HG02588 (cell line): ENCODE results near the gene ATP5ME.
"Not testable (repeated sequence)": the region's sequence is repeated elsewhere in the genome, so short reads cannot be mapped to it uniquely, and the experiment has no call there.

ENCODE experiments used
- ATAC-seq: cut with Tn5 transposase; IDR thresholded peaks from one replicate; pipeline ENCODE4 v1.9.1; 2021; ENCODE audit warnings: mild to moderate bottlenecking, moderate library complexity; ENCODE audit not compliant: unreplicated experiment

ATP5ME gene

DNA sequence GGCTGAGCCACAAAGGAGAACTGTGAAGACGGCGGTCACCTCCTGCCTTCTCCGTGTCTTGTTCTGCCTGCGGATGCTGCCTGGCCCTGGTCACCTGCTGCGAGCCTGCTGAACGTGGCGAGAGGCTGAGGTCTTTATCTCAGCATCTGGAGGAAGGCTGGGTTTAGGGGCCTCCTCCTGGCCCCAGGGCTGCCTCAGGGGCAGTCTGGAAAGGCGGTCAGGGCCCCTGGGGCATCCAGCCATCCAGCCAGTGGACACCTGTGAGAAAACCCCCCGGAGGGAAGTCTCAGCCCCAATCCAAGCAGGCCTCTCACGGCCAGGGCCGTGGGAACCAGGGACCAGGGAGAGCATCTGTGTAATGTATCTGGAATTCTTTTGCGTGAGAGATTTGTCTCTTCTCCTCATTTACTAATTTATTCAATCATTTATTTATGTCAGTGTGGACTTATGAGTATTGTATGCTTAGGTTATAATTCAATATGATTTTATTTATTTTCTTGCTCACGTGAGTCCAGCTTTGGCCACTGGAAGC lies 37.4 kb downstream of the ATP5ME start:
- no peak for ATAC-seq

DNA sequence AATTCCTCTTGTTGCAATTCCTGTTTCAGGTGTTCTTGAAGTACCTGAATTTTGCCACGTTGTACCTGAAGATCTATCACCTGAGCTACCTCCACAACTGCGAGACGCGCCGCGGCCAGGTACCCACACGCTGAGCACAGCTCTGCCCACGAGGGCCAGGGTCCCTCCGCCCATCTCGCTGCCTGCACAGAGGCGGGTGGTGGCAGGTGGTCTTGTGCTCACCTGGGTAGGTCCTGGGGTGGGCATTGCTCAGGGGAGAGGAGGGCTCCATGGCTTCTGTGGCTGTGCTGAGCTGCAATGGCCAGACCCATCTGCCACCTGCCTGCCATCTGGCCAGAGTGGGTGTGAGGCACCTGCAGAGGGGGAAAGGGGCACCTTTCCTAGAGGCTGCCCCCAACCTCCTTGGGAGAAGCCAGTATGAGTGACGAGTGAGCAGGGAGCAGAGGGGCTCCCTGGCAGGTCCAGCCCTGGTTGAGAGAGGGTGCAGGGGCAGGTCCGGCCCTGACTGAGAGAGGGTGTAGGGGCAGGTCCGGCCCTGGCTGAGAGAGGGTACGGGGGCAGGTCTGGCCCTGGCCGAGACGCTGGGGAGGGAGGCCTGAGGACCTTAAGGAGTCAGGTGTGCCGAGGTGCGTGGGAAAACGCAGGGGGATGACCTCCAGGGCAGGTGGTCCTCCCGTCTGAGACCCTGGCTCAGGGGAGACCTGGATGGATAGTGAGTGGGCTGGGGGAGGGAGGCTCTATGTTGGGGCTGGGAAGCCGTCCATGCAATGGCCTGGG lies 38.0 kb downstream of the ATP5ME start:
- ATAC-seq = no peak

GRCh38 chr4:635066-635835 lies 38.8 kb downstream of the ATP5ME start:
- not testable (repeated sequence) for ATAC-seq

DNA sequence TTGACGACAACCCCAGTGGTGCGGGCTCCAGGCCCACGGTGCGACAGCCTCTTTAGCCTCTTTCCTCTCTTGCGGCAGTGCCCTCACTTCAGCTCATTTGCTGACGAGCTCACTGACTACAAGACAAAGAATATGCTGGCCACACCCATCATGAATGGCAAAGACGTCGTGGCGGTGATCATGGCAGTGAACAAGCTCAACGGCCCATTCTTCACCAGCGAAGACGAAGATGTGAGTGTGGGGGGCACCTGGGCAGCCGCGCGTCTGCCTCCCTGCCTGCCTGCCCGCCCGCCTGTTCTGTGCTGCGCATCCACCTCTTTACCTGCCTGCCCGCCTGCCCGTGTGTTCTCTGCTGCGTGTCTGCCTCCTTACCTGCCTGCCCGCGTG lies 39.5 kb downstream of the ATP5ME start:
- ATAC-seq = no peak

GRCh38 chr4:633976-634598 lies 40.0 kb downstream of the ATP5ME start:
- ATAC-seq = no peak

- no peak for ATAC-seq
These were observed 40.7 kb downstream of the ATP5ME start for GRCh38 chr4:633406-633805.

GRCh38 chr4:632926-633325 lies 41.1 kb downstream of the ATP5ME start:
- no peak for ATAC-seq

DNA sequence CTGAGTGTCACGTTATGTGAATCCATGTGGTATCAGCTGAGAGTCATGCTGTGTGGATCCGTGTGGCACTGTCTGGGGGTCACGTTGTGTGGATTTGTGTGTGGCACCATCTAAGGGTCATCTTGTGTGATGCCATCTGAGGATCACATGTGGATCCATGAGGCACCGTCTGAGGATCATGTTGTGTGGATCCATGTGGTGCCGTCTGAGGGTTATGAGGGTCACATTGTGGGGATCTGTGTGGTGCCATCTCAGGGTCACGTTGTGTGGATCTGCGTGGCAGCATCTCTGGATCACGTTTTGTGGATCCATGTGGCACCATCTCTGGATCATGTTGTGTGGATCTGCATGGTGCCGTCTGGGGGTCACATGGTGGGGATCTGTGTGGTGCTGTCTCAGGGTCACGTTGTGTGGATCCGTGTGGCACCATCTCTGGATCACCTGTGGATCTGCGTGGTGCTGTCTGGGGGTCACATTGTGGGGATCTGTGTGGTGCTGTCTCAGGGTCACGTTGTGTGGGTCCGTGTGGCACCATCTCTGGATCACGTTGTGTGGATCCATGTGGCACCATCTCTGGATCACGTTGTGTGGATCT lies 41.8 kb downstream of the ATP5ME start:
- no peak for ATAC-seq

DNA sequence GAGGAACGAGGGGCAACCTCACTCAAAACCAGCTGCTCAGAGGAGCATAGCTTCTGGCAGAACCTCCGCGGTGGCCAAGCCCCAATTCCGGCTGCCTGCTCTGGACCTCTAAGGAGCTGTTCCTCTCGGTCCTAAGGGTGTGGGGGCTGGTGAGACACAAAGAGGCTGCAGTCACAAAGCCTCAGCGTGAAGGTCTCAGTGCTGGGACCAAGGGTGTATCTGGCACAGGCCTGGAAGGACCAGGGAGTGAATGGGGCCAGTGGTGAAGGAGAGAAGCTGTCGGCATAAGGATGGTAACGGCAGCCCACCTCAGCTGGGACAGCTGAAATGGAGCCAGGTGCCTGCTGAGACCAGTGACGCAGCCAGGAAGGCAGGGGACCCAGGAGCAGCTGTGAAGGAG lies 43.4 kb downstream of the ATP5ME start:
- no peak for ATAC-seq

DNA sequence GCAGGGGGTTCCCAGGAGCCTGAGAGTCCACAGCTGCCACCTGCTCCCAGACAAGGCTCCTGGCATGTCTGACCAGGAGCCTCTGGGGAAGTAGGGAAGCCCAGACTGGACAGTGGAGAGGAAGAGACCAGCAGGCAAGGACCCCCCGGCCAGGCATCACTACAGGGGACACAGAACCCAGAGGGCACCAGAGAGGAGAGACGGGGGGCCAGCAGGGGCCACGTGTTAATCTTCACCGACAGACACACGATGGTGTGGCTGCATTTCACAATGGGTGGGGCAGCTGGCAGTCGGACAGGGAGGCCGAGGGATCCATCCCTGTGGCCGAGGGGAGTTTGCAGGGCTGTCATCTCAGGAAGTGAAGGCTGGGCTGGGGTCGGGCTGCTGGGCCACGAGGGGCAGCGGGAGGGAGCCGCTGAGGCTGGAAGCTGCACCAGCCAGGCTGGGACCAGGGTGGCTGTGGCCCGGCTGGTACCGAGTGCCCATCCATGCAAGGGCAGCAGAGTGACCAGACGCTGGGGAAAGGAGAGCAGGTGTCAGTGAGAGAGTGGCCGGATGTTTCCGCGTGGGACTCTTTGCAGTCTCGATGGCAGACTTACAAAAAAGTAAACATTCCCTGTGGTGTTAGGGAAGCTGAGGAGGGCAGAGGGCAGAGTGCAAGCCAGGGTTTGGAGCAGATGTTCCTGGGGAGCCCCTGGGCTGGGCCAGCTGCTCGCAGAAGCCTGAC lies 44.0 kb downstream of the ATP5ME start:
- ATAC-seq = no peak

- ATAC-seq = no peak
These were observed 44.5 kb downstream of the ATP5ME start for GRCh38 chr4:629636-629914.

DNA sequence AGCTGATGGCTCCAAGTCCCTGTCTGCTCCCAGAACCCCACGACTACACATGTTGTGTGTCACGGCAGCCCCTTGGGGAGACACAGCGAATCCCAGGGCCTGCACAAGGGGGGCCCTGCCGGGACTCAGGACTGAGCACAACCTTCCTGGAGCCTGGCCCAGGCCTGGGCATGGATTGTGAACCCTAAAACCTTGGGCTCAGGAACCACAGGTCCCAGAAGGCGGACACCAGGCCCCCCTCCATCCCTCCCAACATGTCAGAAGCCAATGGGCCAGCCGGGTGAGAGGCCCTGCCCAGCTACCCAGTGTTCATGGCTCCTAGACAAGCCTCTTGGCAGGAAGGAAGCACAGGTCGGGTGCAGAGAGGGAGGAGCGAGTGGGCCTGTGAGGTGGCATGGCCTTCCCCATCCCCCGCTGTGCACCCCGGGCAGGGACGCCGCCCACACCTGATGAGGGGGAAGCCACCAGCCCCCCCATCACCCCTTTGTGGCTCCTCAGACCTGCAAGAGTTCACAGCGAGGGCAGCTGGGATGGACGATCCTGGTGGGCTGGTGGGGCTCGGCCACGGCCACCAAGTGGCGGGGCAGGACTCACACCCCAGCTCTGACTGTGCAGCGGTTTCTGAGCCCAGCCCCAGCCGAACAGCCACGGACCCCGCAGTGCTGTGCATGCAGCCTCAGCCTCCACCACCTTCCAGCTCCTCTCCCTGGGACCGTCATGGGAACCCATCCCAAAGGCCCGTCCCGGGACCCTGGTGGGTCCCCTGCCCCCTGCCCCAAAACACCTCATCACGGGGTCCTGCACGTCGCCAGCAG lies 45.0 kb downstream of the ATP5ME start:
- no peak for ATAC-seq

DNA sequence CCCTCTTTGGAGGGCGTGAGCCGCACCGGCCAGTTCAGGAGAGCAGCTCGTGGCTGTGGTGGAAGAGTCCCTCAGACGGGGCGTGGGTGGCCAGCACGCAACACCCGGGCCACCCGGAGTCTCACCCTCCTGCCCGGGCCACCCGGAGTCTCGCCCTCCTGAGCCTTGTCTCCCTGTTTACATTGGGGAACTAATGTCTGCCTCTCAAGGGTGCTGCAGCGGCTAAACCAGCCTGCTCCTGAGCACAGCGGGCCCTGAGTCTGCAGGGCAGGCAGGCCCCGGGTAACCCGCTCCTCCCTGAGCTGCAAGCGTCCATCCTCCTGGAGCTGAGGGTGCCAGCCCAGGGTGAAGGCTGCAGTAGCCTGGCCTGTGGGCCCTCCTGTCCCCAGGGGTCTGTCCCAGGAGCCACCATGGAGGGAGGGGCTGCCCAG lies 45.8 kb downstream of the ATP5ME start:
- no peak for ATAC-seq

GRCh38 chr4:627347-628125 lies 46.5 kb downstream of the ATP5ME start:
- ATAC-seq = no peak

GRCh38 chr4:626201-627091 lies 47.6 kb downstream of the ATP5ME start:
- ATAC-seq = no peak

DNA sequence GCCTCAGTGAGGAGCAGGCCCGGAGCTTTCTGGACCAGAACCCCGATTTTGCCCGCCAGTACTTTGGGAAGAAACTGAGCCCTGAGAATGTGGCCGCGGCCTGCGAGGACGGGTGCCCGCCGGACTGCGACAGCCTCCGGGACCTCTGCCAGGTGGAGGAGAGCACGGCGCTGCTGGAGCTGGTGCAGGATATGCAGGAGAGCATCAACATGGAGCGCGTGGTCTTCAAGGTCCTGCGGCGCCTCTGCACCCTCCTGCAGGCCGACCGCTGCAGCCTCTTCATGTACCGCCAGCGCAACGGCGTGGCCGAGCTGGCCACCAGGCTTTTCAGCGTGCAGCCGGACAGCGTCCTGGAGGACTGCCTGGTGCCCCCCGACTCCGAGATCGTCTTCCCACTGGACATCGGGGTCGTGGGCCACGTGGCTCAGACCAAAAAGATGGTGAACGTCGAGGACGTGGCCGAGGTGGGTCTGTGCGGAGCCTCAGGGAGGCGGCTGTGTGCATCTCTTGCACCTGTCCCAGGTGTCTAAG lies 48.4 kb downstream of the ATP5ME start:
- ATAC-seq = no peak

GRCh38 chr4:624705-625590 lies 49.1 kb downstream of the ATP5ME start, which contains the start of gene PDE6B:
TSS of gene PDE6B (plus strand) at chr4:625573. CDS start at chr4:625627, 54 bp downstream.
- no peak for ATAC-seq
